ENCODE results near the gene RIT2. TPM values are rescaled to one million over a fixed set of nuclear protein-coding genes. Genes with fewer than 3 reads are reported as not detected.

RIT2 gene
- polyA plus RNA-seq, 1 experiment: not detected

DNA sequence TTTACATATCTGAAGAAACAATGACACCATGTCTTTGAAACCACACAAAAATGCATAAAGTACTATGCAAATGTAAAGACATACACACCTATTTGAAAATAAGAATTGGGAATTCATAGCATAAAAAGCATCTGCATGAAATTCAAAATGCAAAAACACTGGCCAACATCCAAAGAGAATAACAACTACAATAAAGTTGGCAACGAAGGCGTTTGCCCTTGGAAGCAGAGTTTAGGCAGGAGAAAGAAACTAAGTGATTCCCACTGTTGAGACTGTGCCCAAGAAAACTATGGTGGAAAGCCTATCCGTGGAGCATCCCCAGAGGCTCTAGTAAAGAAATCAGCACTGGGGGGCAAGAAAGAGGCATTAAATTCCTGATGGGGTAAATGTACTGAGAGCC is 292.8 kb downstream of the RIT2 start:
- Histone ChIP-seq H3K27ac (ENCODE audit: low read depth, low read length) (no peak overlapping the region), H3K9me3 (ENCODE audit: control insufficient read depth, insufficient read depth, low read length) (no peaks in the 10 kb centered on the region; the same call in 1 of the 2 replicates), H3K4me3 (ENCODE audit: low read depth, low read length) (no peak overlapping the region), H3K27me3 (ENCODE audit: control insufficient read depth, insufficient read depth, low read length) (no peaks in the 10 kb centered on the region)
- DNase-seq (ENCODE audit: low read depth, low spot score): no peak
- TF ChIP-seq, protein P1, sequence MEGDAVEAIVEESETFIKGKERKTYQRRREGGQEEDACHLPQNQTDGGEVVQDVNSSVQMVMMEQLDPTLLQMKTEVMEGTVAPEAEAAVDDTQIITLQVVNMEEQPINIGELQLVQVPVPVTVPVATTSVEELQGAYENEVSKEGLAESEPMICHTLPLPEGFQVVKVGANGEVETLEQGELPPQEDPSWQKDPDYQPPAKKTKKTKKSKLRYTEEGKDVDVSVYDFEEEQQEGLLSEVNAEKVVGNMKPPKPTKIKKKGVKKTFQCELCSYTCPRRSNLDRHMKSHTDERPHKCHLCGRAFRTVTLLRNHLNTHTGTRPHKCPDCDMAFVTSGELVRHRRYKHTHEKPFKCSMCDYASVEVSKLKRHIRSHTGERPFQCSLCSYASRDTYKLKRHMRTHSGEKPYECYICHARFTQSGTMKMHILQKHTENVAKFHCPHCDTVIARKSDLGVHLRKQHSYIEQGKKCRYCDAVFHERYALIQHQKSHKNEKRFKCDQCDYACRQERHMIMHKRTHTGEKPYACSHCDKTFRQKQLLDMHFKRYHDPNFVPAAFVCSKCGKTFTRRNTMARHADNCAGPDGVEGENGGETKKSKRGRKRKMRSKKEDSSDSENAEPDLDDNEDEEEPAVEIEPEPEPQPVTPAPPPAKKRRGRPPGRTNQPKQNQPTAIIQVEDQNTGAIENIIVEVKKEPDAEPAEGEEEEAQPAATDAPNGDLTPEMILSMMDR (IDR thresholded peaks at IDR 0.05; ENCODE audit: low read depth, low read length): no peak
- POLR2A ChIA-PET: no interaction called here
- CTCF ChIA-PET: no interaction called here

DNA sequence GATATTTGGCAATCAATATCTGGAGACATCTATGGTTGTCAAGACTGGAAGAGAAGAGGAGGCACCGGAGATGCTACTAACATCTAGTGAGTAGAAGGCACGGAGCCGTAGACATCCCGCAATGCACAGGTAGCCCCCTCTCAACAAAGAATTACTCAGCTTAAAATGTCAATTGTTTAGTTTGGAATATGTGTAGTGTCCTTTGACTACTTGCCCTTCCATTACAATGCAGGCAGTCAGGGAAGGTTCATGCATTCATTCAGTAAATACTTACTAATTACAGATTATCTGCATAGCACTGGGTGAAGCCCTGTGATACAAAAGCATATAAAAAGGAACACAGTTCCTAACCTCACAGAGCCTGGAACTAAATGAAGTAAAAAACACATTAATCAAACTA is 294.0 kb downstream of the RIT2 start:
- DNase-seq (ENCODE audit: low read depth, low spot score): no peak
- TF ChIP-seq, protein P1 (IDR thresholded peaks at IDR 0.05; ENCODE audit: low read depth, low read length): no peak
- no peak overlapping the region for H3K27ac ChIP-seq (ENCODE audit: low read depth, low read length)
- ChIA-PET POLR2A (no interaction called here), CTCF (no interaction called here)
- H3K27me3 ChIP-seq (ENCODE audit: control insufficient read depth, insufficient read depth, low read length): no peaks in the 10 kb centered on the region
- H3K4me3 ChIP-seq (ENCODE audit: low read depth, low read length): no peak overlapping the region
- H3K9me3 ChIP-seq (ENCODE audit: control insufficient read depth, insufficient read depth, low read length): no peaks in the 10 kb centered on the region

- DNase-seq (ENCODE audit: low read depth, low spot score): no peak
- Histone ChIP-seq H3K27ac (ENCODE audit: low read depth, low read length) (no peak overlapping the region), H3K4me3 (ENCODE audit: low read depth, low read length) (no peak overlapping the region), H3K9me3 (ENCODE audit: control insufficient read depth, insufficient read depth, low read length) (peaks cover 13% of the 10 kb centered on the region), H3K27me3 (ENCODE audit: control insufficient read depth, insufficient read depth, low read length) (no peaks in the 10 kb centered on the region)
- ChIA-PET CTCF (no interaction called here), POLR2A (no interaction called here)
- TF ChIP-seq, protein P1 (IDR thresholded peaks at IDR 0.05; ENCODE audit: low read depth, low read length): no peak
These were observed 300.9 kb downstream of the RIT2 start for GRCh38 chr18:42814618-42815017.

DNA sequence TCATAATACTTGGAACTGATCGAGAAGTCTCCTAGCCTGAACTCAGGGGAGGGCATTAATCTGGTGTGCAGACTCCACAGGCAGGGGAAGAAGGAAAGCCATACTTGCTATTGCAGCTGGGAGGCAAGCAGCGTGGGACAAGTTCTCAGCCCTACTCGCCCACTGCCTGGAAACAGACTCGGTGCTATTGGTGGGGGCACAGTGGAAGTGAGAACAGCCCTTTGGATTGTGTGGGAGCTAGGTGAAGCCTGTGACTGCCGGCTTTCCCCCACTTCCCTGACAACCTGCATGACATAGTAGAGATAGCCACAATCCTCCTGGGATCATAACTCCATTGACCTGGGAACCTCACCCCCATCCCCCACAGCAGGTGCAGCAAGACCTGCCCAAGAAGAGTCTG is 301.3 kb downstream of the RIT2 start:
- H3K27ac ChIP-seq (ENCODE audit: low read depth, low read length): no peak overlapping the region
- CTCF ChIA-PET: no interaction called here
- H3K27me3 ChIP-seq (ENCODE audit: control insufficient read depth, insufficient read depth, low read length): no peaks in the 10 kb centered on the region
- H3K4me3 ChIP-seq (ENCODE audit: low read depth, low read length): no peak overlapping the region
- POLR2A ChIA-PET: no interaction called here
- TF ChIP-seq, protein P1 (IDR thresholded peaks at IDR 0.05; ENCODE audit: low read depth, low read length): no peak
- no peak for DNase-seq (ENCODE audit: low read depth, low spot score)
- peaks cover 13% of the 10 kb centered on the region for H3K9me3 ChIP-seq (ENCODE audit: control insufficient read depth, insufficient read depth, low read length)

DNA sequence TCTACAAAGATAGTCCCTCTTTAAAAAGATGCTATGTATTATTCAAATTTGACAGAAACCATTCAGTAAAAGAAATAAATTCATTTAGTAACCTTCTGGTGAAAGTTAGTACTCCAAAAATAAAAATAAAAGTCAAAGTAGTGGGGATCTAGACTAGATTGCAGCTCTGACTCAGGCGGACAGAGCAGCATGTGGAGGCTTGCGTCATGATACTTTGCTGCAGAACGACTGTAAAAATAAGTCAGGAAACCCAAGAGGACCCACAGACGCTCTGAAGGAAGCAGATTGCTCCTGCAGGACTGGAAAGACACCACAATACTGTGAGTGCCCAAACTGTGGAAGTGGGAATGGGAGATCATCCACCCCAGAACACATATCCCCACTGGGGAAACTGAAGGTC is 301.9 kb downstream of the RIT2 start:
- Histone ChIP-seq H3K9me3 (ENCODE audit: control insufficient read depth, insufficient read depth, low read length) (peaks cover 13% of the 10 kb centered on the region), H3K4me3 (ENCODE audit: low read depth, low read length) (no peak overlapping the region), H3K27me3 (ENCODE audit: control insufficient read depth, insufficient read depth, low read length) (no peaks in the 10 kb centered on the region), H3K27ac (ENCODE audit: low read depth, low read length) (no peak overlapping the region)
- TF ChIP-seq, protein P1 (IDR thresholded peaks at IDR 0.05; ENCODE audit: low read depth, low read length): no peak
- no peak for DNase-seq (ENCODE audit: low read depth, low spot score)
- ChIA-PET CTCF (no interaction called here), POLR2A (no interaction called here)

All from AG04450 (cell line).